C4-2B (cell line): ENCODE results near the gene PKHD1.

Experiments used
- ZFX ChIP-seq: fragments of 450-650 bp; IDR thresholded peaks from 2 replicates; pipeline ENCODE4 v1.6.1; 2017
- TF ChIP-seq, protein P1 (sequence below): fragments of 450-650 bp; conservative IDR thresholded peaks from 2 replicates; pipeline ENCODE4 v1.5.1; 2017; ENCODE audit warnings: mild to moderate bottlenecking

DNA sequence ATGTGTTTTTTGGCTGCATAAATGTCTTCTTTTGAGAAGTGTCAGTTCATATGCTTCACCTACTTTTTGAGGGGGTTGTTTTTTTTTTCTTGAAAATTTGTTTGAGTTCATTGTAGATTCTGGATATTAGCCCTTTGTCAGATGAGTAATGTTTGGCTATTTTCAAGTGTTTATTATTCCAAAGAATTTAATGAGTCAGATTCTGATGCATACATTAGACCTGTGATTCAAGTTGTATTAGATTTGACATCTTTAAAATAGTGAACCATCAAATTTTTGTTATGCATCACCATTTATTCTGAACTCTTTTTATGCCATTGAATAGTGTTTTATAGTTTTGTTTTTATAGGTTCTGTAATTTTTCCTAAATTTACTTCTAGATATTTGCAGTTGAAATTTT, 319.3 kb downstream of the PKHD1 start:
- TF ChIP-seq, protein P1, sequence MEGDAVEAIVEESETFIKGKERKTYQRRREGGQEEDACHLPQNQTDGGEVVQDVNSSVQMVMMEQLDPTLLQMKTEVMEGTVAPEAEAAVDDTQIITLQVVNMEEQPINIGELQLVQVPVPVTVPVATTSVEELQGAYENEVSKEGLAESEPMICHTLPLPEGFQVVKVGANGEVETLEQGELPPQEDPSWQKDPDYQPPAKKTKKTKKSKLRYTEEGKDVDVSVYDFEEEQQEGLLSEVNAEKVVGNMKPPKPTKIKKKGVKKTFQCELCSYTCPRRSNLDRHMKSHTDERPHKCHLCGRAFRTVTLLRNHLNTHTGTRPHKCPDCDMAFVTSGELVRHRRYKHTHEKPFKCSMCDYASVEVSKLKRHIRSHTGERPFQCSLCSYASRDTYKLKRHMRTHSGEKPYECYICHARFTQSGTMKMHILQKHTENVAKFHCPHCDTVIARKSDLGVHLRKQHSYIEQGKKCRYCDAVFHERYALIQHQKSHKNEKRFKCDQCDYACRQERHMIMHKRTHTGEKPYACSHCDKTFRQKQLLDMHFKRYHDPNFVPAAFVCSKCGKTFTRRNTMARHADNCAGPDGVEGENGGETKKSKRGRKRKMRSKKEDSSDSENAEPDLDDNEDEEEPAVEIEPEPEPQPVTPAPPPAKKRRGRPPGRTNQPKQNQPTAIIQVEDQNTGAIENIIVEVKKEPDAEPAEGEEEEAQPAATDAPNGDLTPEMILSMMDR, result no peak
- TF ChIP-seq ZFX, result no peak
